Measurements from ENCODE around the gene APOF.
"Not testable (repeated sequence)": the region's sequence is repeated elsewhere in the genome, so short reads cannot be mapped to it uniquely, and the experiment has no call there.

GRCh38 chr12:56347255-56347654, 15.4 kb downstream of the APOF start:
- TF ChIP-seq EZH2 (IDR thresholded peaks at IDR 0.05; ENCODE audit: low read depth, unreplicated experiment); CTCF (conservative IDR thresholded peaks at IDR 0.05; ENCODE audit: low read depth in 2 of 2); REST (IDR thresholded peaks at IDR 0.05; ENCODE audit: unreplicated experiment); POLR2AphosphoS5 (IDR thresholded peaks at IDR 0.05; ENCODE audit: low read depth); EZH2phosphoT487 (IDR thresholded peaks at IDR 0.05; ENCODE audit: unreplicated experiment); CREB1 (CRISPR knock-in tag; IDR thresholded peaks at IDR 0.05; ENCODE audit: low read depth); ZNF114 (CRISPR knock-in tag; IDR thresholded peaks at IDR 0.05): not testable (repeated sequence)

Data from GM23338 (cell line).